ENCODE results near the gene PRPF6.

- TF ChIP-seq EP300 (IDR thresholded peaks at IDR 0.05) (no peak), POLR2A (IDR thresholded peaks at IDR 0.05) (no peak)
These were observed 10.1 kb upstream of the PRPF6 start for GRCh38 chr20:63970714-63971431.
